ENCODE measurements around the gene NAXE. TPM values are rescaled to one million over a fixed set of nuclear protein-coding genes. Genes with fewer than 3 reads are reported as not detected.
"Not testable (repeated sequence)": the region's sequence is repeated elsewhere in the genome, so short reads cannot be mapped to it uniquely, and the experiment has no call there.

The NAXE gene
- total RNA-seq, 1 experiment from 2014 or later, result 212 TPM

- no peak for DNase-seq (ENCODE audit: low spot score)
Observed at GRCh38 chr1:156593661-156593989, 2.0 kb downstream of the NAXE start.

DNA sequence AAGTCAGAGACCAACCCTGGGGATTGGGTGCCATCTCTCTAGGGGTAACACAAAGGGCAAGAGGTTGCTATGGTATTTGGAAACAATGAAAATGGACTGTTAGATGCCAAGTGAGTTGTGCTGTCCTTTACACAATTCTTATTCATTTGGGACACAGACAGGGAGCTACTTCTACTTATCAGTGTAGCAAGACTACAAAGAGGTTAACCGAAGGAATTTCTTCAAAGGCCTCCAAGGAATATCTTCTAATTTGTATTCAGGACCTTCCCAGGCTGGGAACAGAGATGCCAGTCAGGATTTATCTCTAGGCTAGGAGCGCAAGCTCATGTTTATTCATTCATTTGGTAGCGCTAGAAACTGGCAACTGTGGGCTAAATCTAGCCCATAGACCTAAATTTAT, 2.6 kb downstream of the NAXE start:
- no peak for DNase-seq (ENCODE audit: low spot score)

DNA sequence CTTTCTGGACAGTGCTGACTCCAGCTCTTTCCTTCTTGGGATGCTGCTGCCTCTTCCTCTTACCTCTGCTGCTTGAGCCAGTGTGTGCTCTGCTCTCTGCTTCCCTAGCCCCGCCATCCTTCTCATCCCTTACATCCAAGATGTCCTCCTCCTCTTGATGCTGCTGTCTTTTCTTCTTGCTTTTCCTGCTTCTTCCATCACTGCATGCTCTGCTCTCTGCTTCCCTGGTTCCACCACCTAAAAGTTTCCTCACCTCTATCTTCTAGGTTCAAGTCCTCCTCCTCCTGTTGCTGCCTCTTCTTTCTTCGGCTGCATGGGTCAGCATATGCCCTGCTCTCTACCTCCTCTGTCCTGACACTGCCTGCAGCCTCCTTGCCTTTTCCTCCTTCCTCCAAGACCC, 3.4 kb downstream of the NAXE start:
- DNase-seq (ENCODE audit: low spot score), result no peak

GRCh38 chr1:156596426-156596825, 4.8 kb downstream of the NAXE start:
- DNase-seq (ENCODE audit: low spot score), result no peak

- no peak for DNase-seq (ENCODE audit: low spot score)
Observed at GRCh38 chr1:156598125-156598524, 6.5 kb downstream of the NAXE start.

- no peak for DNase-seq (ENCODE audit: low spot score)
Observed at GRCh38 chr1:156598731-156599432, 7.3 kb downstream of the NAXE start.

GRCh38 chr1:156599811-156600210, 8.2 kb downstream of the NAXE start:
- no peak for DNase-seq (ENCODE audit: low spot score)

DNA sequence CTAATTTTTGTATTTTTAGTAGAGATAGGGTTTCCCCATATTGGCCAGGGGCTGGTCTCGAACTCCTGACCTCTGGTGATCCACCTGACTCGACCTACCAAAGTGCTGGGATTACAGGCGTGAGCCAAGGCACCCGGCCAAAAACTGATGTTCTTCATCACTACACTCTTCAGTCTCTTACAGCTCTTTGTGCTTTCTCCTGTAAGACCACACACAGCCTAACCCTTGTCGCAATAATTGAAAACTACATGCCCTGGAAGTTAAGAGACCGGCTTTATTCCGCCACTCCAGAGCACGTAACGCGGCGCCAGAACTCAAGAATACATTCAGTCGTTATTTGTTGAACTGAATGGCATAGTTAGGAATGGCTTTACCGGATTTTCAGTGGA, 9.2 kb downstream of the NAXE start:
- DNase-seq (ENCODE audit: low spot score), result no peak

- DNase-seq (ENCODE audit: low spot score), result peak; percentile 85
Observed at GRCh38 chr1:156601122-156601830, 9.7 kb downstream of the NAXE start, which contains the start of gene GPATCH4. TSS of gene GPATCH4 (minus strand) at chr1:156601479.

DNA sequence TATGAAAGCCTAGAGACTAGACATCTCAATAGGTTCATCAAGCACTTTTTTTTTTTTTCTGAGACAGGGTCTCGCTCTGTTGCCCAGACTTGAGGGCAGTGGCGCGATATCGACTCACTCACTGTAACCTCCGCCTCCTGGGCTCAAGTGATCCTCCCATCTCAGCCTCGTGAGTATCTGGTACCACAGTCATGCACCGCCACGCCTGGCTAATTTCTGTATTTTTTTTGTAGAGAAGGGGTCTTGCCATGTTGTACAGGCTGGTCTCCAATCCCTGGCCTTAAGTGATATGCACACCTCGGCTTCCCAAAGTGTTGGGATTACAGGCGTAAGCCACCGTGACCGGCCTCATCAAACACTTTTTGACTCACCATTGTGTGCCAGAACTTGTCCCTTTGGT, 10.3 kb downstream of the NAXE start:
- no peak for DNase-seq (ENCODE audit: low spot score)

DNA sequence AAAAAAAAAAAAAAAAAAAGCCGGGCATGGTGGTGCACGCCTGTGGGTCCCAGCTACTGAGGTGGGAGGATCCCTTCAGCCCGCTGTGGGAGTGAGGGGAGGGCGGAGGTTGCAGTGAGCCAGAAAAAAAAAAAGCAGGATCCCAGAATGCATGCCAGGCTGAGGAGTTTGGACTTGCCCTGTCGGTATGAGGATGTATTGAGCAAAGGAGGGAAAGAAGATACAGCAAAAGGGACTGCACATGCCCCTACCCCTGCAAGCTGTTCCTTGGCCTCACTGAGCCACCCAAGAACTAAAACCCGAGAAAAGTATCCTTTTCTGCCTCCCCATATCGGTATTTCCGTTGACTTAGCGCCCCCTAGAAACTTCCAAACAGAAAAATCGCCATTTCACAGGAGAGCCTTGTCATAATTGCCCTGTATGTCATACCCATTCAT, 11.0 kb downstream of the NAXE start:
- DNase-seq (ENCODE audit: low spot score), result no peak

DNA sequence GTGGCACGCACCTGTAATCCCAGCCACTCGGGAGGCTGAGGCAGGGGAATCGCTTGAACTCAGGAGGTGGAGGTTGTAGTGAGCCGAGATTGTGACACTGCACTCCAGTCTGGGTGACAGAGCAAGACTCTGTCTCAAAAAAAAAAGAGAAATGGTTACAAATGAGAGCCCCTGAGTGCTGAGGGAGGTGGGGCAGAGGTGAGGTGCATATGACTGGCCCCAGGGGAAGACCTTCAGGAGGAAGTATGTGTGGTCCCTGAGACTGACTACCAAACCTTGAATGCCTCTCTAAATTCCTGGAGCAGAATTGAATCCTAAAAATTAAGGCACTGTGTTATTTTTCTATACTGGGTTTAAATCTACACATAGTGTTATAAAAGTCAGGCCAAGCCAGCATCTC, 15.8 kb downstream of the NAXE start:
- not testable (repeated sequence) for DNase-seq (ENCODE audit: low spot score)

DNA sequence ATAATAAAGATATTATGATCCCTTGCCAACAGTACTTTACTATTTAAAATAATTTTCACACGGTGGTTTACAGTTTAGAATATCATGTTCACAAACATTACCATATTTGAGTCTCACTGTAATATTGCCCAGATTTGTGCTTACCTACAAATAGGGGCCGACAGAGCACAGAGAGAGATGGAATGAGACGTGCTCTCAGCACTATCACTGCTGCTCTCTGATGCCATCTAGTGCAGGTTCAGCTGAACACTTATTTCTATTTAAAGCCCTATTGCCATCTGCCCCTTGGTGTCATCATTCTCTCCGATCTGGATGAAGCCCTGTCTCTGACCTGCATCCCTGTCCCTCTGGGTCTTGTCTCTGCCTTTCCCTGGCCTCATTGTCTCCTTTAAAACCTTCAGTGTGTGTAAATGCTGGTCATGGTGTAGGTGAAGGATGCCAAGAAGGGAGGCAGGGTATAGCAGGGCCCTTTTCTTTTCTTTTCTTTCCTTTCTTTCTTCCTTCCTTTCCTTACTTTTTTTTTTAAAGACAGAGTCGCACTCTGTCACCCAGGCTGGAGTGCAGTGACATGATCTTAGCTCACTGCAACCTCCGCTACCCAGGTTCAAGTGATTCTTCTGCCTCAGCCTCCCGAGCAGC, 16.6 kb downstream of the NAXE start:
- peak; percentile 74 for DNase-seq (ENCODE audit: low spot score)

DNA sequence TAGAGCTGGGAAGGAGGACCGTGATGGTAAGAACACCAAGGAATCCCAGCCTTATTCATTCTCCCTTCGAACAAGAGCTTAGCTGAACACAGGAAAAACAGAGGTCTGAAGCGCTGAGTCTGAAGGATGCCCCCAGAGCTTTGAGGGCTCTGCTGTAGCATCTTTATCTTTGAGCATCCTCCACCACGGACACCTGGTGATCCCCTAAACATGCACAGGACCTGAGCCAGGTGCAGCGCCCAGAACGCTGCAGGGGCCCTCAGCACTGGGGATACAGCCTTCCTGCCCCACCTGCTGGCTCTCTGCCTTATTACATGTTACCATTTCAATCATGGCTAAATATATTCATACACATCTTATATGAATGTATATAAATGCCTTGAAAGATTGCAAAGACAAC, 17.4 kb downstream of the NAXE start:
- no peak for DNase-seq (ENCODE audit: low spot score)

DNA sequence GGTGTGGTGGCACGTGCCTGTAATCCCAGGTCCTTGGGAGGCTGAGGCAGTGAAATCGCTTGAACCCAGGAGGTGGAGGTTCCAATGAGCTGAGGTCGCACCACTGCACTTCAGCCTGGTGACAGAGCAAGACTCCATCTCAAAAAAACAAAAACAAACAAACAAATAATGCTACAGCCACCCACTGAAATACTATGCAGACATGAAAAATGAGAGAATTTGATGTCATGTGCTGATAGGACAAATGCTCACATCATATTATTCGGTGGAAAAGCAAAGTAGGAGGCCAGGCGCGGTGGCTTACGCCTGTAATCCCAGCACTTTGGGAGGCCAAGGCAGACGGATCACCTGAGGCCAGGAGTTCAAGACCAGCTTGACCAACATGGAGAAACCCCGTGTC, 18.5 kb downstream of the NAXE start:
- DNase-seq (ENCODE audit: low spot score), result not testable (repeated sequence)

DNA sequence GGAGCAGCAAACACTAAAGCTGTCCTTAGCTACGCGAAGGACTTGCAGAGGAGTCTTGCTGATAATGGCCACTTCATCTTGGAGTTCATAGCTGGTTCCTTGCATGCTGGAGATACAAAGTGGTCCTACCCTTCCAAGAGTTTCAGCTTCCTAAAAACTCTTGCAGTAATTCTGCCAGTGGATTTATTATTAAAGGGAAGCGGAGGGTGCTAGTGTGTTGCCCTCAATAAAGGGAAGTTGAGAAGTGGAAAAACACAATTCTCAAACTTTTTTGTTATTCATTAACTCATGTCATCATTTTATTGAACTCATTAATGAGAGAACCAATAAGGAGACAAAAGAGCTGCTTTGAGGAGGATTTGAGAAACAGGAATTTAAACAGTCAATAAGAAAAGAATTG, 21.1 kb downstream of the NAXE start:
- DNase-seq (ENCODE audit: low spot score), result no peak

DNA sequence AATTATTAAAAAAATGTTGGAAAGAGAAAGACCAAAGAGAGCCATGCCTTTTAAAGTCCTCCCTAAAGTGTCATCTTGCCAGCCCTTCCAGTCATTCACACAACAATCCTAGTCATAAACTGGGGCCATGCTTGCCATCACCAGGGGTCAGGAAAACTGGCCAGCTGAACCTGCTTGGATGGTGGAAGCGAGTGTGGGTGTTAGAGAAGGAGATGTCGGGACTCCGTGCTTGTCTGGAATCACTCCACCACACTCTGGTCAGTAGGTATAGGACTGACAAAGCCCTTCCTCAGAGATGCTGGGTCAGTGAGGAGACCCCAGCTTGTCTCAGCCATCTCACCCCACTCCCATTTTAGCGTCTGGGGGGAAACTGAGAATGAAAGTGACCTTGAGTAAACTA, 24.4 kb downstream of the NAXE start:
- no peak for DNase-seq (ENCODE audit: low spot score)

DNA sequence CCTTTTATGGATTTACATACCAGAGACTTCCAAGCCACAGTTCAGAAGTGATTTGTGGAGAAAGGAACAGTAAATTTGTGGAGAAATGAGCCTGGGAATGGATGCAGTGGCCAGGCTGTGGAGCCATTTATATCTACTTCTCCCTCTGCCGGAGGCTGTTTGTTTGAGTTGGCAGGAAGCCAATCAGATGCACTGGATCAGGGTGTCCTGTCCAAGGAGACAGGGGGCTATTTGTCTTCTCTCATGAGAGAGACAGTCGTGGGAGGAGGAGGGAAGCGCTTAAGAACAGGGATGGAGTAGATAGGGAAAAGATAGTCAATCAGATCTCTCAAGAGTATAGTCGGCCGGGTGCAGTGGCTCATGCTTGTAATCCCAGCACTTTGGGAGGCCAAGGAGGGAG, 24.9 kb downstream of the NAXE start:
- peak; percentile 38 for DNase-seq (ENCODE audit: low spot score)

GRCh38 chr1:156618853-156619581, 27.4 kb downstream of the NAXE start, which contains the start of gene HAPLN2:
TSS of gene HAPLN2 (plus strand) at chr1:156619415. CDS start at chr1:156623491, 4,076 bp downstream.
- no peak for DNase-seq (ENCODE audit: low spot score)

DNA sequence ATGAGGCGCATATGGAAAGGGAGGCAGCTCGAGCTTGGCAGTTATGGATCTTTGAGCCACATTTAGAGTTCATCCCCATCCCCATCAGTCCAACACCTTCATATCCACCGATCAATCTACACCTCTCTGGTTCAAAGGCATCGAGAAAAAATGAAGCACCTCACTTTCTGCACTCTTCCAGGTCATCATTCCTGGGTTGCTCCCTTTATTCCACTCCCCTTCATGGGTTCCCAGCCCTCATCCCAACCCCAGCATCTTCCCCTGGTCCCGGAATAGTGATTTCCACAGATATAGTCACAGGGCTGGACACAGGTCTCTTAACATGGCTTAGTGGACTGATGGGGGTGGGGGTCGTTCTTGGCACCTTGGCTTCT, 28.0 kb downstream of the NAXE start:
- no peak for DNase-seq (ENCODE audit: low spot score)

- no peak for DNase-seq (ENCODE audit: low spot score)
Observed at GRCh38 chr1:156622581-156623297, 31.2 kb downstream of the NAXE start.

Measured in H4 (cell line).